RWPE1 (cell line): Measurements from ENCODE around the gene SLC5A1.

Experiments used
- CTCF ChIA-PET: fragments of 350-600 bp; sonication (Branson Sonifier 250); formaldehyde crosslinking; extraction: SDS; loops from one replicate; lab custom pipeline; 2021; lab: Yijun Ruan, JAX
- POLR2A ChIA-PET: fragments of 400-600 bp; formaldehyde crosslinking; extraction: SDS; loops from one replicate; lab custom pipeline; 2020; ENCODE audit warnings: antibody characterized with exemption; ENCODE audit not compliant: low non-redundant PET; lab: Yijun Ruan, JAX
- DNase-seq: peaks from one replicate; pipeline ENCODE4 v3.0.0; 2012; ENCODE audit warnings: low spot score
- H3K27ac ChIP-seq: fragments of 450-650 bp; 2 replicates; pipeline ENCODE4 v1.5.1; 2017
- CTCF ChIP-seq: fragments of 450-650 bp; conservative IDR thresholded peaks from 2 replicates; pipeline ENCODE4 v1.5.1; 2017; ENCODE audit warnings: low read depth, mild to moderate bottlenecking

SLC5A1 gene

GRCh38 chr22:32052936-32053791 is 10.1 kb downstream of the SLC5A1 start:
- POLR2A ChIA-PET, result no interaction called here
- CTCF ChIA-PET, result no interaction called here

GRCh38 chr22:32055069-32055468 is 12.0 kb downstream of the SLC5A1 start:
- POLR2A ChIA-PET, result no interaction called here
- CTCF ChIA-PET, result no interaction called here
- DNase-seq, result no peak
- H3K27ac ChIP-seq, result no peak overlapping the region
- no peak for TF ChIP-seq CTCF

More at GRCh38 chr22:32052936-32053791, 10.1 kb downstream of the SLC5A1 start:
- no peak overlapping the region for H3K27ac ChIP-seq
- TF ChIP-seq CTCF, result no peak
- no peak for DNase-seq

GRCh38 chr22:32058656-32059260 is 15.7 kb downstream of the SLC5A1 start:
- CTCF ChIA-PET, result no interaction called here

GRCh38 chr22:32059426-32059825 is 16.4 kb downstream of the SLC5A1 start:
- DNase-seq, result no peak

More at GRCh38 chr22:32058656-32059260, 15.7 kb downstream of the SLC5A1 start:
- H3K27ac ChIP-seq, result no peak overlapping the region
- POLR2A ChIA-PET, result no interaction called here
- no peak for DNase-seq
- TF ChIP-seq CTCF, result no peak

GRCh38 chr22:32063701-32064100 is 20.6 kb downstream of the SLC5A1 start:
- ChIA-PET CTCF (no interaction called here), POLR2A (no interaction called here)
- no peak overlapping the region for H3K27ac ChIP-seq
- DNase-seq, result no peak
- no peak for TF ChIP-seq CTCF

More at GRCh38 chr22:32059426-32059825, 16.4 kb downstream of the SLC5A1 start:
- no peak for TF ChIP-seq CTCF
- ChIA-PET POLR2A (no interaction called here), CTCF (no interaction called here)
- no peak overlapping the region for H3K27ac ChIP-seq

- CTCF ChIA-PET, result no interaction called here
Measured at GRCh38 chr22:32066820-32067219, 23.8 kb downstream of the SLC5A1 start.

More at GRCh38 chr22:32066820-32067219, 23.8 kb downstream of the SLC5A1 start:
- no peak for TF ChIP-seq CTCF
- H3K27ac ChIP-seq, result no peak overlapping the region
- DNase-seq, result no peak
- POLR2A ChIA-PET, result no interaction called here
